C4-2B (cell line): Measurements from ENCODE around the gene DGKI.

ENCODE experiments used
- H3K27ac ChIP-seq: fragments of 450-650 bp; 2 replicates; pipeline ENCODE4 v1.5.1; 2017
- CTCF ChIP-seq: fragments of 450-650 bp; conservative IDR thresholded peaks from 2 replicates; pipeline ENCODE4 v1.5.1; 2017; ENCODE audit warnings: mild to moderate bottlenecking
- ZFX ChIP-seq: fragments of 450-650 bp; IDR thresholded peaks from 2 replicates; pipeline ENCODE4 v1.6.1; 2017

Gene DGKI

GRCh38 chr7:137846827-137847567 is at the start of gene DGKI:
Gene DGKI (minus strand): TSS chr7:137846974.
- no peak within 1 kb of the TSS for H3K27ac ChIP-seq
- no peak for TF ChIP-seq CTCF
- no peak for TF ChIP-seq ZFX

GRCh38 chr7:137895301-137896221 is 48.8 kb upstream of the DGKI start:
- no peak overlapping the region for H3K27ac ChIP-seq
- TF ChIP-seq CTCF: no peak
- TF ChIP-seq ZFX: no peak

- no peak for TF ChIP-seq ZFX
- no peak for TF ChIP-seq CTCF
- no peak overlapping the region for H3K27ac ChIP-seq
Measured at GRCh38 chr7:137893143-137893742, 46.5 kb upstream of the DGKI start.

GRCh38 chr7:137891016-137891655 is 44.4 kb upstream of the DGKI start:
- no peak overlapping the region for H3K27ac ChIP-seq
- TF ChIP-seq ZFX (no peak), CTCF (no peak)

GRCh38 chr7:137890449-137890921 is 43.7 kb upstream of the DGKI start:
- TF ChIP-seq ZFX (no peak), CTCF (no peak)
- no peak overlapping the region for H3K27ac ChIP-seq

- no peak for TF ChIP-seq CTCF
- no peak for TF ChIP-seq ZFX
- H3K27ac ChIP-seq: no peak overlapping the region
Measured at GRCh38 chr7:137888241-137888640, 41.5 kb upstream of the DGKI start.
